ENCODE data around the gene FAM228B. TPM values are rescaled to one million over a fixed set of nuclear protein-coding genes. Genes with fewer than 3 reads are reported as not detected.

Gene FAM228B
- total RNA-seq, 1 donor from 2014 or later, result 12.9 TPM

- Histone ChIP-seq H3K27me3 (ENCODE audit: control insufficient read depth, insufficient read depth, low read length) (no peaks in the 10 kb centered on the region), H3K36me3 (ENCODE audit: control insufficient read depth, insufficient read depth, low read length) (no peaks in the 10 kb centered on the region), H3K4me3 (ENCODE audit: low read depth, low read length) (no peak overlapping the region)
- no peak for DNase-seq (ENCODE audit: low read depth)
- no peak for TF ChIP-seq CTCF (IDR thresholded peaks at IDR 0.05; ENCODE audit: insufficient read depth, low read length, poor library complexity, severe bottlenecking)
These were observed 86.8 kb downstream of the FAM228B start for GRCh38 chr2:24210106-24210455.

- no peak for TF ChIP-seq CTCF (IDR thresholded peaks at IDR 0.05; ENCODE audit: insufficient read depth, low read length, poor library complexity, severe bottlenecking)
These were observed 87.5 kb downstream of the FAM228B start for GRCh38 chr2:24210723-24211122.

GRCh38 chr2:24211408-24211807 is 88.1 kb downstream of the FAM228B start:
- H3K4me3 ChIP-seq (ENCODE audit: low read depth, low read length), result no peak overlapping the region
- TF ChIP-seq CTCF (IDR thresholded peaks at IDR 0.05; ENCODE audit: insufficient read depth, low read length, poor library complexity, severe bottlenecking), result no peak

More at GRCh38 chr2:24210723-24211122, 87.5 kb downstream of the FAM228B start:
- no peaks in the 10 kb centered on the region for H3K27me3 ChIP-seq (ENCODE audit: control insufficient read depth, insufficient read depth, low read length)
- H3K4me3 ChIP-seq (ENCODE audit: low read depth, low read length), result no peak overlapping the region
- H3K36me3 ChIP-seq (ENCODE audit: control insufficient read depth, insufficient read depth, low read length), result no peaks in the 10 kb centered on the region
- DNase-seq (ENCODE audit: low read depth), result no peak

GRCh38 chr2:24214880-24215279 is 91.6 kb downstream of the FAM228B start:
- no peak for DNase-seq (ENCODE audit: low read depth)
- Histone ChIP-seq H3K27me3 (ENCODE audit: control insufficient read depth, insufficient read depth, low read length) (no peaks in the 10 kb centered on the region), H3K36me3 (ENCODE audit: control insufficient read depth, insufficient read depth, low read length) (no peaks in the 10 kb centered on the region), H3K4me3 (ENCODE audit: low read depth, low read length) (no peak overlapping the region)
- TF ChIP-seq CTCF (IDR thresholded peaks at IDR 0.05; ENCODE audit: insufficient read depth, low read length, poor library complexity, severe bottlenecking), result no peak

More at GRCh38 chr2:24211408-24211807, 88.1 kb downstream of the FAM228B start:
- Histone ChIP-seq H3K27me3 (ENCODE audit: control insufficient read depth, insufficient read depth, low read length) (no peaks in the 10 kb centered on the region), H3K36me3 (ENCODE audit: control insufficient read depth, insufficient read depth, low read length) (no peaks in the 10 kb centered on the region)
- DNase-seq (ENCODE audit: low read depth), result no peak

Other genes starting within 250 kb of the FAM228B start
- 8.1 and 9.1 TPM in 2 replicates for gene ATAD2B, start 196.3 kb upstream of the FAM228B start, total RNA-seq
- gene UBXN2A, start 183.0 kb upstream of the FAM228B start, total RNA-seq, result 13.9 and 16.2 TPM in 2 replicates
- not detected in 2 replicates for gene MFSD2B, start 113.4 kb upstream of the FAM228B start, total RNA-seq
- gene WDCP, start 76.1 kb upstream of the FAM228B start, total RNA-seq, result 7.3 and 8.2 TPM in 2 replicates
- gene FKBP1B, start 73.7 kb upstream of the FAM228B start, total RNA-seq, result 24.6 and 26.0 TPM in 2 replicates
- 179 and 208 TPM in 2 replicates for gene SF3B6, start 47.1 kb upstream of the FAM228B start, total RNA-seq
- gene TP53I3, start 38.6 kb upstream of the FAM228B start, total RNA-seq, result 69.6 and 87.6 TPM in 2 replicates
- gene PFN4, start 135 bp upstream of the FAM228B start, total RNA-seq, result 1.9 and 3.4 TPM in 2 replicates
- 0.29 TPM in 1 of 2 replicates, not detected in the other for gene FAM228A, start 51.6 kb downstream of the FAM228B start, total RNA-seq
- gene ITSN2, start 237.1 kb downstream of the FAM228B start, total RNA-seq, result 23.0 and 39.1 TPM in 2 replicates

Data from kidney epithelial cell (primary cell).